Suprapubic skin (tissue), 3 donors: ENCODE measurements around the gene PARD3B.

Source experiments
- CTCF ChIP-seq, 2 donors: fragments of 200-600 bp in 1 of 2; fragments of 450-650 bp in 1 of 2; sonication (generic) in 1 of 2; IDR thresholded peaks; one replicate each; pipeline ENCODE4 v1.5.1; 2016 to 2019; ENCODE audit warnings: antibody characterized with exemption in 2 of 2, mild to moderate bottlenecking in 1 of 2, moderate library complexity in 1 of 2
- POLR2A ChIP-seq, 2 donors: fragments of 450-650 bp; IDR thresholded peaks; one replicate each; pipeline ENCODE4 v1.6.1; 2017; ENCODE audit warnings: antibody characterized with exemption in 2 of 2, mild to moderate bottlenecking in 2 of 2, moderate library complexity in 2 of 2

DNA sequence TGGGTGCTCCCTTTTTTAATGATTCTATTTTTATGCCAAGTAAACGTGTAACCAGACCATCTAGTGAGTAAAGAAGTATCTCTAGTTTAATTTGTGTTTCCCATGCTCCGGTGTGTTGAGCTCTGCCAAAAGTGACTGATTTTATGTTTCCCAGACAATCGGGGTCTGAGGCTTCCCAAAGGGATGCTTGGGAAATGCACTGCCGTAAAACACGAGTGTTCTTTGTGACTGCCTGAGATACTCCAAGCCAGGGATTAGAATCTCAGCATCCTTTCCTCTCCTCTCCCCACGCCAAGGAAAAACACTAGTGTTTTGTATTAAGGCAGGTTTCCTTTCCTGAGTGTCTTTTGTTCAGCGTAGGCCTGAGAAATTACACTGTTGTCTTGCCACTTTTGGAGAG, 956.6 kb downstream of the PARD3B start:
- TF ChIP-seq POLR2A (IDR thresholded peaks at IDR 0.05) (no peak), CTCF (IDR thresholded peaks at IDR 0.05) (no peak)
